Uterus (tissue), 4 donors: Measurements from ENCODE around the gene SCYL1. TPM values are rescaled to one million over a fixed set of nuclear protein-coding genes. Genes with fewer than 3 reads are reported as not detected.

ENCODE experiments used
- DNase-seq, 2 donors: peaks; one replicate each; pipeline ENCODE4 v3.0.0-alpha.2; 2019 to 2020
- H3K27ac ChIP-seq, 2 donors: fragments of 200-600 bp; sonication (generic); 1 replicate in 1 of 2; 2 replicates in 1 of 2; pipeline ENCODE4 v1.5.1; 2016 to 2018
- H3K27me3 ChIP-seq, 2 donors: fragments of 200-600 bp; sonication (generic); one replicate each; pipeline ENCODE4 v1.5.1; 2018 to 2019; ENCODE audit warnings: control low read depth in 1 of 2
- H3K36me3 ChIP-seq, 2 donors: fragments of 200-600 bp; sonication (generic); one replicate each; pipeline ENCODE4 v1.5.1; 2019; ENCODE audit warnings: control low read depth in 1 of 2
- H3K4me1 ChIP-seq, 2 donors: fragments of 200-600 bp; sonication (generic); one replicate each; pipeline ENCODE4 v1.5.1; 2018 to 2019; ENCODE audit warnings: control low read depth in 1 of 2
- H3K4me3 ChIP-seq, 2 donors: fragments of 200-600 bp; sonication (generic); 1 replicate in 1 of 2; 2 replicates in 1 of 2; pipeline ENCODE4 v1.5.1; 2018 to 2019; ENCODE audit warnings: mild to moderate bottlenecking in 1 of 2
- H3K9me3 ChIP-seq, 2 donors: fragments of 200-600 bp; sonication (generic); one replicate each; pipeline ENCODE4 v1.5.1; 2019; ENCODE audit warnings: control low read depth in 1 of 2
- CTCF ChIP-seq, 4 experiments: fragments of 200-600 bp in 2 of 4; fragments of 450-650 bp in 2 of 4; sonication (generic) in 2 of 4; IDR thresholded peaks; one replicate each; pipeline ENCODE4 v1.5.1; 2016 to 2019; ENCODE audit warnings: antibody characterized with exemption in 4 of 4, mild to moderate bottlenecking in 2 of 4, moderate library complexity in 1 of 4
- POLR2A ChIP-seq, 2 donors: fragments of 450-650 bp; IDR thresholded peaks; one replicate each; pipeline ENCODE4 v1.6.1; 2016; ENCODE audit warnings: antibody characterized with exemption in 2 of 2, mild to moderate bottlenecking in 1 of 2, moderate library complexity in 1 of 2
- intact Hi-C: fragments of 100-400 bp; cut with DNase I; formaldehyde crosslinking; loops from one replicate; pipeline ENCODE4 v1.15.1; 2023; ENCODE audit warnings: low total_unique reads
- total RNA-seq, 4 donors: library from RNA; depleted of rRNA in 3 of 4; stranded (reverse); fragments of >200 nt in 3 of 4; gene quantifications; one replicate each; pipeline versions ENCODE4 v1.1.0 to v1.2.4, GENCODE V29; 2014 to 2023
- donor health status: DM: yes; HTN: yes; CAD: no.

Gene SCYL1
- total RNA-seq, 4 donors from 2014 or later, result 28.8 to 101 (median 70.1) TPM

- Histone ChIP-seq H3K27me3 (no peaks in the 10 kb centered on the region), H3K4me1 (no peaks in the 10 kb centered on the region), H3K9me3 (no peaks in the 10 kb centered on the region), H3K27ac (no peak overlapping the region), H3K4me3 (no peak overlapping the region), H3K36me3 (no peaks in the 10 kb centered on the region)
- DNase-seq, result no peak
- intact Hi-C loops, result no loop called here
- TF ChIP-seq POLR2A (IDR thresholded peaks at IDR 0.05), result no peak
- TF ChIP-seq CTCF (IDR thresholded peaks at IDR 0.05), result no peak
These were observed 23.5 kb downstream of the SCYL1 start for GRCh38 chr11:65548395-65548794.

GRCh38 chr11:65549096-65549495 lies 24.2 kb downstream of the SCYL1 start:
- TF ChIP-seq CTCF (IDR thresholded peaks at IDR 0.05) (no peak), POLR2A (IDR thresholded peaks at IDR 0.05) (no peak)
- no peak for DNase-seq
- Histone ChIP-seq H3K27me3 (no peaks in the 10 kb centered on the region), H3K27ac (no peak overlapping the region), H3K9me3 (no peaks in the 10 kb centered on the region), H3K4me3 (no peak overlapping the region), H3K36me3 (no peaks in the 10 kb centered on the region), H3K4me1 (no peaks in the 10 kb centered on the region)
- intact Hi-C loops, result no loop called here

GRCh38 chr11:65551572-65552387 lies 26.9 kb downstream of the SCYL1 start:
- intact Hi-C loops, result no loop called here
- Histone ChIP-seq H3K4me3 (no peak overlapping the region), H3K4me1 (peaks cover 0 to 14% of the 10 kb centered on the region in 2 donors), H3K9me3 (no peaks in the 10 kb centered on the region), H3K36me3 (no peaks in the 10 kb centered on the region), H3K27me3 (no peaks in the 10 kb centered on the region), H3K27ac (no peak overlapping the region)
- DNase-seq, result no peak
- TF ChIP-seq POLR2A (IDR thresholded peaks at IDR 0.05) (no peak), CTCF (IDR thresholded peaks at IDR 0.05) (no peak)

- H3K9me3 ChIP-seq, result no peaks in the 10 kb centered on the region
- no peak for DNase-seq
- peaks cover 0 to 14% of the 10 kb centered on the region in 2 donors for H3K4me1 ChIP-seq
- no peak overlapping the region for H3K27ac ChIP-seq
- intact Hi-C loops, result no loop called here
- no peak overlapping the region for H3K4me3 ChIP-seq
- TF ChIP-seq POLR2A (IDR thresholded peaks at IDR 0.05) (no peak), CTCF (IDR thresholded peaks at IDR 0.05) (no peak)
- no peaks in the 10 kb centered on the region for H3K36me3 ChIP-seq
- H3K27me3 ChIP-seq, result no peaks in the 10 kb centered on the region
These were observed 27.6 kb downstream of the SCYL1 start for GRCh38 chr11:65552388-65552951.

GRCh38 chr11:65553301-65554001 lies 28.6 kb downstream of the SCYL1 start:
- Histone ChIP-seq H3K27ac (no peak overlapping the region), H3K36me3 (no peaks in the 10 kb centered on the region), H3K9me3 (no peaks in the 10 kb centered on the region), H3K4me3 (no peak overlapping the region), H3K4me1 (peaks cover 0 to 14% of the 10 kb centered on the region in 2 donors), H3K27me3 (no peaks in the 10 kb centered on the region)
- DNase-seq, result no peak
- TF ChIP-seq POLR2A (IDR thresholded peaks at IDR 0.05), result no peak
- TF ChIP-seq CTCF (IDR thresholded peaks at IDR 0.05), result no peak
- intact Hi-C loops, result no loop called here
